ENCODE measurements around the gene MUC16. TPM values are rescaled to one million over a fixed set of nuclear protein-coding genes. Genes with fewer than 3 reads are reported as not detected.
A peak's percentile ranks its signal among the peaks of the same experiment; 100 is the strongest.
"Not testable (repeated sequence)": the region's sequence is repeated elsewhere in the genome, so short reads cannot be mapped to it uniquely, and the experiment has no call there.

MUC16 gene
- total RNA-seq, 1 experiment from 2014 or later, result 0.15 TPM

DNA sequence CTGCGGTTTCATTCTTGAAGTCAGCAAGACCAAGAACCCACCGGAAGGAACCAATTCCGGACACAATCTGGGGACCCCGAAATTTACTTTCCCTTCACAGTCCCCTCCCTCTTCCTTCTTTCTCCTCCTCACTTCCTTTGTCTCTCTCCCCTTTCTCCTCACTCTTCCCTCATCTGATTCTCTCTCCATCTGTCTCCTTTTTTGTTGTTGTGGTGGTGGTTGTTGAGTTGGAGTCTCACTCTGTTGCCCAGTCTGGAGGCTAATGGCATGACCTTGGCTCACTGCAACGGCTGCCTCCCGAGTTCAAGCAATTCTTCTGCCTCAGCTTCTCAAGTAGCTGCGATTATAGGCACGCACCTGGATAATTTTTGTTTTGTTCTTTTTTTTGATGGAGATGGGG, 44.0 kb upstream of the MUC16 start:
- ATAC-seq (no peak), DNase-seq (no peak)
- Histone ChIP-seq H3K4me3 (ENCODE audit: low read length) (peak overlapping the region; percentile 4; the same call in 1 of the 2 replicates), H3K9me2 (replicated peaks; ENCODE audit: low read length) (no peaks in the 10 kb centered on the region), H3K4me2 (ENCODE audit: low read length) (peak overlapping the region; percentile 76), H3K9ac (ENCODE audit: low read length) (peak overlapping the region; percentile 39), H2AFZ (ENCODE audit: low read length) (no peak overlapping the region), H3K36me3 (ENCODE audit: low read depth, low read length) (no peaks in the 10 kb centered on the region), H3K27me3 (ENCODE audit: low read length) (no peaks in the 10 kb centered on the region), H3K4me1 (ENCODE audit: insufficient read depth, low read length) (peaks cover 31% of the 10 kb centered on the region), H4K20me1 (ENCODE audit: low read length) (no peaks in the 10 kb centered on the region), H3K79me2 (ENCODE audit: low read length) (no peaks in the 10 kb centered on the region), H3K27ac (ENCODE audit: low read length) (peak overlapping the region; percentile 94), H3F3A (ENCODE audit: low read length, unreplicated experiment) (no peaks in the 10 kb centered on the region), H3K9me3 (ENCODE audit: low read length) (no peaks in the 10 kb centered on the region)
- intact Hi-C loops (cut with micrococcal nuclease), result no loop called here
- POLR2A ChIA-PET (ENCODE audit: unreplicated experiment), result interaction anchor here (0.7 kb wide), 1 partner anchor 72 kb away, joined by 17 read pairs; no protein-coding TSS in a partner anchor
- CTCF ChIA-PET, result no interaction called here
- TF ChIP-seq EZH2phosphoT487 (IDR thresholded peaks at IDR 0.05; ENCODE audit: borderline replicate concordance, low read length), result no peak
- TF ChIP-seq, protein P1, sequence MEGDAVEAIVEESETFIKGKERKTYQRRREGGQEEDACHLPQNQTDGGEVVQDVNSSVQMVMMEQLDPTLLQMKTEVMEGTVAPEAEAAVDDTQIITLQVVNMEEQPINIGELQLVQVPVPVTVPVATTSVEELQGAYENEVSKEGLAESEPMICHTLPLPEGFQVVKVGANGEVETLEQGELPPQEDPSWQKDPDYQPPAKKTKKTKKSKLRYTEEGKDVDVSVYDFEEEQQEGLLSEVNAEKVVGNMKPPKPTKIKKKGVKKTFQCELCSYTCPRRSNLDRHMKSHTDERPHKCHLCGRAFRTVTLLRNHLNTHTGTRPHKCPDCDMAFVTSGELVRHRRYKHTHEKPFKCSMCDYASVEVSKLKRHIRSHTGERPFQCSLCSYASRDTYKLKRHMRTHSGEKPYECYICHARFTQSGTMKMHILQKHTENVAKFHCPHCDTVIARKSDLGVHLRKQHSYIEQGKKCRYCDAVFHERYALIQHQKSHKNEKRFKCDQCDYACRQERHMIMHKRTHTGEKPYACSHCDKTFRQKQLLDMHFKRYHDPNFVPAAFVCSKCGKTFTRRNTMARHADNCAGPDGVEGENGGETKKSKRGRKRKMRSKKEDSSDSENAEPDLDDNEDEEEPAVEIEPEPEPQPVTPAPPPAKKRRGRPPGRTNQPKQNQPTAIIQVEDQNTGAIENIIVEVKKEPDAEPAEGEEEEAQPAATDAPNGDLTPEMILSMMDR (conservative IDR thresholded peaks at IDR 0.05; ENCODE audit: low read depth, low read length), result no peak
- TF ChIP-seq EZH2 (IDR thresholded peaks at IDR 0.05; ENCODE audit: low read length, unreplicated experiment), result no peak
- no TSS peak for BruUV-seq (replicated peaks)

DNA sequence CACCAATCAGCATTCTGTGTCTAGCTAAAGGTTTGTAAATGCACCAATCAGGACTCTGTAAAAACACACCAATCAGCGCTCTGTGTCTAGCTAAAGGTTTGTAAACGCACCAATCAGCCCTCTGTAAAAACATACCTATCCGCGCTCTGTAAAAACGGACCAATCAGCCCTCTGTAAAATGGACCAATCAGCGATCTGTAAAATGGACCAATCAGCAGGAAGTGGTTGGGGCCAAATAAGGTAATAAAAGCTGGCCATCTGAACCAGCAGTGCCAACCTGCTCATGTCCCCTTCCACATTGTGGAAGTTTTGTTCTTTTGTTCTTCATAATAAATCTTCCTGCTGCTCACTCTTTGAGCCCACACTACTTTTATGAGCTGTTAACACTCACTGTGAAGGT, 43.5 kb upstream of the MUC16 start:
- H3K9me2 ChIP-seq (replicated peaks; ENCODE audit: low read length); BruUV-seq (replicated peaks); H3K79me2 ChIP-seq (ENCODE audit: low read length); DNase-seq; H3K9me3 ChIP-seq (ENCODE audit: low read length); H3F3A ChIP-seq (ENCODE audit: low read length, unreplicated experiment); H3K9ac ChIP-seq (ENCODE audit: low read length); H3K4me2 ChIP-seq (ENCODE audit: low read length); H3K36me3 ChIP-seq (ENCODE audit: low read depth, low read length); ATAC-seq; CTCF ChIA-PET; intact Hi-C loops (cut with micrococcal nuclease); H3K4me3 ChIP-seq (ENCODE audit: low read length); H2AFZ ChIP-seq (ENCODE audit: low read length); H4K20me1 ChIP-seq (ENCODE audit: low read length); POLR2A ChIA-PET (ENCODE audit: unreplicated experiment); H3K27me3 ChIP-seq (ENCODE audit: low read length): not testable (repeated sequence)
- H3K4me1 ChIP-seq (ENCODE audit: insufficient read depth, low read length), result peaks cover 31% of the 10 kb centered on the region
- H3K27ac ChIP-seq (ENCODE audit: low read length), result peak overlapping the region; percentile 94

DNA sequence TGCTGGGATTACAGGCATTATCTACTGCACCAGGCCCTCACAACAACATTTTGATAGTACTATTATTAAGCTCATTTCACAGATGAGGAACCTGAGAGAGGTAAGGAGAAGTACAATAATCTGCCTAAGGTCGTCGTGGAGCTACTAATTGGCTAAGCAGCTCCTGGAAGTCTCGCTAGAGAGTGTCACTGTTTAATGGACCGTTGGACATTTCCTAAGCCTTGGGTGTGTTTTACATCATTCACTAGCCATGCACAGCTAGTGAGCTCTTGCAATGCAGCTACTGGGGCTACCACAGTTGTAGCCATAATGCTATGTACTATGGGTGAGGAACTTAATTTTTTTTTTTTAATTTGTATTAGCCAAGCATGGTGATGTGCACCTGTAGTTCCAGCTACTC, 42.7 kb upstream of the MUC16 start:
- intact Hi-C loops (cut with micrococcal nuclease), result no loop called here
- Histone ChIP-seq H3K4me3 (ENCODE audit: low read length) (no peak overlapping the region), H3F3A (ENCODE audit: low read length, unreplicated experiment) (no peaks in the 10 kb centered on the region), H3K4me2 (ENCODE audit: low read length) (no peak overlapping the region), H3K79me2 (ENCODE audit: low read length) (no peaks in the 10 kb centered on the region), H3K27me3 (ENCODE audit: low read length) (no peaks in the 10 kb centered on the region), H3K36me3 (ENCODE audit: low read depth, low read length) (no peaks in the 10 kb centered on the region), H3K9me2 (replicated peaks; ENCODE audit: low read length) (no peaks in the 10 kb centered on the region), H4K20me1 (ENCODE audit: low read length) (no peaks in the 10 kb centered on the region), H2AFZ (ENCODE audit: low read length) (no peak overlapping the region), H3K27ac (ENCODE audit: low read length) (no peak overlapping the region), H3K4me1 (ENCODE audit: insufficient read depth, low read length) (peaks cover 31% of the 10 kb centered on the region), H3K9ac (ENCODE audit: low read length) (no peak overlapping the region), H3K9me3 (ENCODE audit: low read length) (no peaks in the 10 kb centered on the region)
- POLR2A ChIA-PET (ENCODE audit: unreplicated experiment), result no interaction called here
- DNase-seq (no peak), ATAC-seq (no peak)
- CTCF ChIA-PET, result no interaction called here
- no TSS peak for BruUV-seq (replicated peaks)
- TF ChIP-seq, protein P1 (conservative IDR thresholded peaks at IDR 0.05; ENCODE audit: low read depth, low read length), result no peak
